GM18951 (cell line): ENCODE measurements around the gene SLC12A3.

Experiments
- POLR2A ChIP-seq: IDR thresholded peaks from 4 replicates; pipeline ENCODE4 v1.6.1; 2011; ENCODE audit warnings: mild to moderate bottlenecking; ENCODE audit not compliant: insufficient read length, insufficient read depth; ENCODE audit errors: extremely low read depth
- in situ Hi-C: fragments of 300-500 bp; cut with MboI; formaldehyde crosslinking; loops from one replicate; pipeline ENCODE4 v1.12.0; 2022; ENCODE audit warnings: low sequenced_read_pairs, mixed read lengths, inconsistent platforms; ENCODE audit not compliant: unreplicated experiment

Gene SLC12A3

DNA sequence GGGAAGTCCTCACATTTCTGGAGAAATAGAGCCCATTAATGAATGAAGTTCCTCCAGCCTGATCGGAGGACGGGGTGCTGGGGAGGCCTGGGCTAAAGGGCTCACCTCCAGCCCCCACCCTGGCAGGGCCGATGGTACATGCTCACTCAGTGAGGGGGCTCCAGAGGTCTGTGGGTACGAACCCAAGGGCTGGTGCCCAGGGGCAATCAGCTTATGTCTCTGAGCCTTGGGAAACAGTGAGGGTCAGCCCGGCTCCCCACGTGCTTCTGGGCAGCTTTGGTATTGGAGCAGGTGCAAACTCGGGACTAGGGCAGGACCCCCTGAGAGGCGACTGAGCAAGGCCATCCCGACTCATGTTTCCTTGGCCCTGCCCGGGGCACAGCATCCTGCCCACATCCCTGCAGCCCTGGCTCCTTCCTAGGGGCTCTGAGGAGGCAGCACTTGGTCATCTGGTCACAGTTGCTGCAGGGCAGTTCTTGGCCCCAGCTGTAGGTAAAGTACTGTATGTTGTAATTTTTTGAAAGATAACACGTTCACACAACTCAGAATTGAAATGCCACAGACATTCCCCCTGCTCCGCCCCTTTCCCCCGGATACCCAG lies 95.8 kb downstream of the SLC12A3 start:
- in situ Hi-C loops = no loop called here
- TF ChIP-seq POLR2A = no peak

DNA sequence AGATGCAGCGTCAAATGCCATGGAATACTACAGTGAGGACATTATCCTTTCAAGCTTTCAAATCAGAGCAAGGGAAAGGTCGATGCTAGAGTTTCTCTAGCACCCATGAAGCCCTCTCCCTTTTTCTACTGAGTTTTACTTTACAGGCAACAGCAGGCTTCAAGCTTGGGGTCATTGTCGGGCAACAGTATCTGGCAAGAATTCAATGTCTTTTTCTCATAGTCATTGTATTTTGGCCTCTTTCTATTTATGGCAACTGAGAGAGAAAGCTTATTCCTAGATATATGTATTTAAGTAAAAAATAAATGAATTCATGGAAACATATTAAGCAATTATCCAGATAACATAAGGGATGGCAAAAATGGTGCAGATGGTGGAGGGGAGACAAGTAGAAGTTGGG lies 96.4 kb downstream of the SLC12A3 start:
- TF ChIP-seq POLR2A = no peak
- in situ Hi-C loops = no loop called here

DNA sequence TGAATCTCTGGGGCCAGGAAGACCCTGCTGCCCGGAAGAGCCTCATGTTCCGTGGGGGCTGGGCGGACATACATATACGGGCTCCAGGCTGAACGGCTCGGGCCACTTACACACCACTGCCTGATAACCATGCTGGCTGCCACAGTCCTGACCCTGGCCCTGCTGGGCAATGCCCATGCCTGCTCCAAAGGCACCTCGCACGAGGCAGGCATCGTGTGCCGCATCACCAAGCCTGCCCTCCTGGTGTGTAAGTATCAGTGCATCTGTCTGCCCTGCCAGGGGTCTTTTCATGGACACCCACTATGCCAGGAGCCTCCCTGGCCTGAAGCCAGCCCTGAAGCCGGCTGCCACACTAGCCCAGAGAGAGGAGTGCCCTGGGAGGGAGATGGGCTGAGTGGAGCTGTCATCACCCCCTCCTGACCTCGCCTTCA lies 96.9 kb downstream of the SLC12A3 start, which contains the start of gene CETP:
CETP (plus strand) TSS at position 100 of the 431 bp plus-strand sequence; CDS start at position 130, 30 bp downstream.
- in situ Hi-C loops = no loop called here
- no peak for TF ChIP-seq POLR2A

DNA sequence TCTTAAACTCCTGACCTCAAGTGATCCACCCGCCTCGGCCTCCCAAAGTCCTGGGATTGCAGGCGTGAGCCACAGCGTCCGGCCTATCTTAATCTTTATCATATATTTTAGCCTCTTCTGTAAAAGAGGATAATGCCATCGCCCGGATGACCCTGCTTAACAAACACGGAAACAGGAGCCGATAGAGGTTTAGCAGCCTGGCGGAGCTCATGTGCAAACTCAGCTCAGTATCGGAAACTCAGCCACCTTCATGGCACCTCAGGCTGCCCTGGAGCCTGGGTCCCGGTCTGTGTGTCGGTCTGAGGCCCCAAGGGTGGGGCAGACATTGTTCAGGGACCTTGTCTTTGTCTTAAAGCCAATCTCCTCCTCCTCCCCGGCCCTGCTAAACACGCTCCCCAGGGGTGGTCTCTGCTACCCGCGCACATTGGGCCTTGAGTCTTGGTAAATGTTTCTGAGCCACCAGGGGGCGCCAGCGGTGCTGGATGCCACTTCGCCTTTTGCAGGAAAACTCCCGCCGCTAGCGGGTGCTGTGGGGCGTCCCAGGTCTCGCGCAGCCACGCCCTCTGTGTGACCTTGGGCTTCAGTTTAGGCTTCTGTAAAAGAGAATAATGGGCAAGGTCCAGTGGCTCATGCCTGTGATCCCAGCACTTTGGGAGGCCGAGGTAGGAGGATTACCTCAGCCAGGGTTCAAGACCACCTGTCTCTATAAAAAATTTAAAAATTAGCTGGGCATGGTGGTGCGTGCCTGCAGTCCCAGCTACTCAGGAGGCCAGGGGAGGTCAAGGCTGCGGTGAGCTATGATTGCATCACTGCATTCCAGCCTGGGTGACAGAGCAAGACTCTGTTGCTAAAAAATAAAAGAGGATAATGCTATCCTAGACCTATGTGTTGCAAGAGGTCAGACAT lies 99.5 kb downstream of the SLC12A3 start:
- TF ChIP-seq POLR2A = no peak
- in situ Hi-C loops = loop anchor here (5.0 kb wide), 1 partner anchor 83 kb away; no protein-coding TSS in a partner anchor
